Liver (tissue), 9 donors: ENCODE measurements around the gene PLCB1. TPM values are rescaled to one million over a fixed set of nuclear protein-coding genes. Genes with fewer than 3 reads are reported as not detected.

Source experiments
- DNase-seq: peaks from one replicate; pipeline ENCODE4 v3.0.0-alpha.2; 2017; ENCODE audit warnings: low spot score
- H3K27ac ChIP-seq, 2 donors: one replicate each; pipeline ENCODE4 v1.7.0; 2013; ENCODE audit warnings: inconsistent platforms in 2 of 2, low read length in 2 of 2, control low read depth in 1 of 2, low read depth in 1 of 2, mild to moderate bottlenecking in 1 of 2
- H3K27me3 ChIP-seq, 4 donors: one replicate each; pipeline versions ENCODE4 v1.6.1 to v1.7.0; 2013; ENCODE audit warnings: low read length in 3 of 4, inconsistent platforms in 1 of 4, mild to moderate bottlenecking in 1 of 4, moderate library complexity in 1 of 4; ENCODE audit not compliant: control insufficient read depth in 4 of 4, insufficient read depth in 4 of 4
- H3K36me3 ChIP-seq, 4 donors: one replicate each; pipeline versions ENCODE4 v1.6.1 to v1.7.0; 2013; ENCODE audit warnings: low read length in 3 of 4, mild to moderate bottlenecking in 3 of 4, low read depth in 1 of 4, moderate library complexity in 1 of 4; ENCODE audit not compliant: control insufficient read depth in 4 of 4, insufficient read depth in 3 of 4
- H3K4me1 ChIP-seq, 4 donors: one replicate each; pipeline versions ENCODE4 v1.6.1 to v1.7.0; 2013; ENCODE audit warnings: low read length in 3 of 4, mild to moderate bottlenecking in 3 of 4, moderate library complexity in 1 of 4; ENCODE audit not compliant: control insufficient read depth in 4 of 4, insufficient read depth in 4 of 4
- H3K4me3 ChIP-seq, 3 donors: one replicate each; pipeline versions ENCODE4 v1.6.1 to v1.7.0; 2013; ENCODE audit warnings: low read length in 3 of 3, control low read depth in 1 of 3, low read depth in 1 of 3, mild to moderate bottlenecking in 1 of 3
- H3K9ac ChIP-seq, 2 donors: one replicate each; pipeline ENCODE4 v1.7.0; 2013; ENCODE audit warnings: low read length in 2 of 2, mild to moderate bottlenecking in 2 of 2, moderate library complexity in 2 of 2, control low read depth in 1 of 2, low read depth in 1 of 2
- H3K9me3 ChIP-seq, 4 donors: one replicate each; pipeline versions ENCODE4 v1.6.1 to v1.7.0; 2013; ENCODE audit warnings: low read length in 3 of 4; ENCODE audit not compliant: control insufficient read depth in 4 of 4
- EGR1 ChIP-seq, 2 donors: IDR thresholded peaks; 2 replicates each; pipeline ENCODE4 v1.6.1; 2016 to 2018; ENCODE audit warnings: antibody characterized with exemption in 2 of 2, low read depth in 2 of 2
- FOXA1 ChIP-seq: IDR thresholded peaks from 2 replicates; pipeline ENCODE4 v1.6.1; 2016; ENCODE audit warnings: antibody characterized with exemption
- FOXA2 ChIP-seq: IDR thresholded peaks from 2 replicates; pipeline ENCODE4 v1.6.1; 2016; ENCODE audit warnings: antibody characterized with exemption
- GABPA ChIP-seq, 2 donors: IDR thresholded peaks in 1 of 2; conservative IDR thresholded peaks in 1 of 2; 2 replicates each; pipeline ENCODE4 v1.6.1; 2016; ENCODE audit warnings: antibody characterized with exemption in 2 of 2, mild to moderate bottlenecking in 1 of 2, moderate library complexity in 1 of 2
- HNF4A ChIP-seq, 2 donors: conservative IDR thresholded peaks; 2 replicates each; pipeline ENCODE4 v1.6.1; 2016; ENCODE audit warnings: antibody characterized with exemption in 2 of 2, mild to moderate bottlenecking in 2 of 2
- HNF4G ChIP-seq: IDR thresholded peaks from 2 replicates; pipeline ENCODE4 v1.6.1; 2016; ENCODE audit warnings: antibody characterized with exemption
- JUND ChIP-seq, 2 donors: IDR thresholded peaks; 2 replicates each; pipeline ENCODE4 v1.6.1; 2016; ENCODE audit warnings: antibody characterized with exemption in 2 of 2
- NR2F2 ChIP-seq: IDR thresholded peaks from 2 replicates; pipeline ENCODE4 v1.6.1; 2016; ENCODE audit warnings: antibody characterized with exemption
- RAD21 ChIP-seq, 2 donors: IDR thresholded peaks; 2 replicates each; pipeline ENCODE4 v1.6.1; 2016; ENCODE audit warnings: antibody characterized with exemption in 2 of 2, mild to moderate bottlenecking in 2 of 2
- RXRA ChIP-seq, 2 donors: IDR thresholded peaks; 2 replicates each; pipeline ENCODE4 v1.6.1; 2017 to 2018; ENCODE audit warnings: antibody characterized with exemption in 2 of 2, mild to moderate bottlenecking in 1 of 2
- SP1 ChIP-seq: IDR thresholded peaks from 2 replicates; pipeline ENCODE4 v1.6.1; 2018; ENCODE audit warnings: antibody characterized with exemption, mild to moderate bottlenecking
- TAF1 ChIP-seq: conservative IDR thresholded peaks from 2 replicates; pipeline ENCODE4 v1.6.1; 2016; ENCODE audit warnings: antibody characterized with exemption, mild to moderate bottlenecking
- YY1 ChIP-seq: IDR thresholded peaks from 2 replicates; pipeline ENCODE4 v1.6.1; 2016; ENCODE audit warnings: antibody characterized with exemption, mild to moderate bottlenecking
- WGBS: extraction: QIAGEN DNeasy Blood & Tissue Kit; methylation state at CpG from one replicate; pipeline ENCODE4 v1.1.7; 2013; 5-methylcytosine and 5-hydroxymethylcytosine counted together
- polyA plus RNA-seq, 2 donors: library from polyadenylated mRNA; stranded (reverse) in 1 of 2; unstranded in 1 of 2; fragments of 200-250 nt in 1 of 2; fragments of >200 nt in 1 of 2; fragmentation: Nextera tagmentation in 1 of 2; extraction: Ambion mirVana in 1 of 2; gene quantifications; one replicate each; pipeline versions ENCODE4 v1.2.1 to v1.2.3, GENCODE V29; 2013 to 2015
- total RNA-seq, 2 donors: library from RNA; depleted of rRNA; stranded (reverse); fragments of >200 nt; gene quantifications; one replicate each; pipeline ENCODE4 v1.2.3, GENCODE V29; 2014
- TF ChIP-seq, protein P1 (sequence below): IDR thresholded peaks from 2 replicates; pipeline ENCODE4 v1.6.1; 2016; ENCODE audit warnings: antibody characterized with exemption
- TF ChIP-seq, protein P2 (sequence below): fragments of 150-350 bp; IDR thresholded peaks from 2 replicates; pipeline ENCODE4 v1.5.1; 2017; ENCODE audit warnings: improper control_type of control experiment, low read depth, low read length; ENCODE audit not compliant: missing input control
- TF ChIP-seq, protein P3 (sequence below): IDR thresholded peaks from 2 replicates; pipeline ENCODE4 v1.6.1; 2016; ENCODE audit warnings: antibody characterized with exemption, mild to moderate bottlenecking
- TF ChIP-seq, protein P4 (sequence below): IDR thresholded peaks from 2 replicates; pipeline ENCODE4 v1.6.1; 2016; ENCODE audit warnings: antibody characterized with exemption
- donor health status: healthy.
- donor health status: healthy.
- donor health status: healthy.
- donor health status: healthy.
- donor health status: healthy.

Gene PLCB1
- total and polyA plus RNA-seq, 4 donors = 3.7 to 13.5 (median 5.9) TPM

DNA sequence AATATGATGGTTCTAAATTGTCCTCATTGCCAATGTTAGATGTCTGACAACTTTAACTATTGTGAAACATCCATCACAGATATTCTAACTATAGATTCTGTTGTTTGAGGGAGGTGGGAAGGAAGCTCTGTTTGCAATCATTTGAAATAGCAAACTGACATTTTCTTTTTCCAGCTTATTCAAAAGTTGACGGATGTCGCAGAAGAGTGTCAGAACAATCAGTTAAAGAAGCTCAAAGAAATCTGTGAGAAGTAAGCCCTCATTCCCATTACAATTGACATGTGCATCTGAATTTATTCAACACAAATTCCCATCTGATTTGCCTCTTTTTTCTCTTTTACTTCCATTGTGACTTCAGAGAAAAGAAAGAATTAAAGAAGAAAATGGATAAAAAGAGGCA lies 656.2 kb downstream of the PLCB1 start:
- no peaks in the 10 kb centered on the region for H3K27me3 ChIP-seq
- no peaks in the 10 kb centered on the region for H3K4me1 ChIP-seq
- H3K9ac ChIP-seq = no peak overlapping the region
- DNase-seq = no peak
- no peak for TF ChIP-seq RXRA (IDR thresholded peaks at IDR 0.05)
- no peak for TF ChIP-seq GABPA (IDR thresholded peaks at IDR 0.05 in 1 of 2, conservative IDR thresholded peaks at IDR 0.05 in 1 of 2)
- no peak for TF ChIP-seq HNF4G
- TF ChIP-seq FOXA2 = no peak
- TF ChIP-seq FOXA1 = no peak
- TF ChIP-seq TAF1 = no peak
- TF ChIP-seq JUND (IDR thresholded peaks at IDR 0.05) = no peak
- no peak for TF ChIP-seq EGR1 (IDR thresholded peaks at IDR 0.05; ENCODE audit: low read depth in 2 of 2)
- TF ChIP-seq, protein P1, sequence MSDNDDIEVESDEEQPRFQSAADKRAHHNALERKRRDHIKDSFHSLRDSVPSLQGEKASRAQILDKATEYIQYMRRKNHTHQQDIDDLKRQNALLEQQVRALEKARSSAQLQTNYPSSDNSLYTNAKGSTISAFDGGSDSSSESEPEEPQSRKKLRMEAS = no peak
- WGBS = 95% methylated on average over 2 of the region's 2 CpGs
- H3K9me3 ChIP-seq = no peaks in the 10 kb centered on the region
- no peaks in the 10 kb centered on the region for H3K36me3 ChIP-seq
- no peak overlapping the region for H3K4me3 ChIP-seq
- no peak overlapping the region for H3K27ac ChIP-seq

DNA sequence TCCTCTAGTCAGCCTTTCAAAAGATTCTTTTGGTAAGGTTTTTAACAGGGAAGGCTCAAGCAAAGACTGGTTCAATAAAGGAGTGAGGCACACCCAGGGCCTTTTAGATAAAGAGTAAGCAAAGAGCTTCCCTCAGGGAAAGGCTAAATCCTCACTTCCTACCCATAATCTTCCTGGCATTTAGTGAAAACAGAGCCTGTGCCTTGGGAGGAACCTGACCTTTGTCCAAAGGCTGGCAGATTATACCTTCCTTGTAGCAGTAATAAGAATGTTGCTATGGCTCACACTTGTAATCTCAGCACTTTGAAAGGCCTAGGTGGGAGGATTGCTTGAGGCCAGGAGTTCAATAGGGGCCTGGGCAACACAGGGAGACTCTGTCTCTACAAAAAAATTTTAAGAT lies 656.8 kb downstream of the PLCB1 start:
- no peak for DNase-seq
- Histone ChIP-seq H3K9me3 (no peaks in the 10 kb centered on the region), H3K4me3 (no peak overlapping the region), H3K9ac (no peak overlapping the region), H3K27me3 (no peaks in the 10 kb centered on the region), H3K36me3 (no peaks in the 10 kb centered on the region), H3K27ac (no peak overlapping the region), H3K4me1 (no peaks in the 10 kb centered on the region)
- TF ChIP-seq, protein P2, sequence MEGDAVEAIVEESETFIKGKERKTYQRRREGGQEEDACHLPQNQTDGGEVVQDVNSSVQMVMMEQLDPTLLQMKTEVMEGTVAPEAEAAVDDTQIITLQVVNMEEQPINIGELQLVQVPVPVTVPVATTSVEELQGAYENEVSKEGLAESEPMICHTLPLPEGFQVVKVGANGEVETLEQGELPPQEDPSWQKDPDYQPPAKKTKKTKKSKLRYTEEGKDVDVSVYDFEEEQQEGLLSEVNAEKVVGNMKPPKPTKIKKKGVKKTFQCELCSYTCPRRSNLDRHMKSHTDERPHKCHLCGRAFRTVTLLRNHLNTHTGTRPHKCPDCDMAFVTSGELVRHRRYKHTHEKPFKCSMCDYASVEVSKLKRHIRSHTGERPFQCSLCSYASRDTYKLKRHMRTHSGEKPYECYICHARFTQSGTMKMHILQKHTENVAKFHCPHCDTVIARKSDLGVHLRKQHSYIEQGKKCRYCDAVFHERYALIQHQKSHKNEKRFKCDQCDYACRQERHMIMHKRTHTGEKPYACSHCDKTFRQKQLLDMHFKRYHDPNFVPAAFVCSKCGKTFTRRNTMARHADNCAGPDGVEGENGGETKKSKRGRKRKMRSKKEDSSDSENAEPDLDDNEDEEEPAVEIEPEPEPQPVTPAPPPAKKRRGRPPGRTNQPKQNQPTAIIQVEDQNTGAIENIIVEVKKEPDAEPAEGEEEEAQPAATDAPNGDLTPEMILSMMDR = no peak
- TF ChIP-seq YY1 (no peak), JUND (IDR thresholded peaks at IDR 0.05) (no peak), RAD21 (IDR thresholded peaks at IDR 0.05) (no peak), NR2F2 (no peak), TAF1 (no peak), FOXA1 (no peak), EGR1 (IDR thresholded peaks at IDR 0.05; ENCODE audit: low read depth in 2 of 2) (no peak), FOXA2 (no peak), SP1 (no peak), GABPA (IDR thresholded peaks at IDR 0.05 in 1 of 2, conservative IDR thresholded peaks at IDR 0.05 in 1 of 2) (no peak), HNF4A (conservative IDR thresholded peaks at IDR 0.05) (no peak)
- TF ChIP-seq, protein P3, sequence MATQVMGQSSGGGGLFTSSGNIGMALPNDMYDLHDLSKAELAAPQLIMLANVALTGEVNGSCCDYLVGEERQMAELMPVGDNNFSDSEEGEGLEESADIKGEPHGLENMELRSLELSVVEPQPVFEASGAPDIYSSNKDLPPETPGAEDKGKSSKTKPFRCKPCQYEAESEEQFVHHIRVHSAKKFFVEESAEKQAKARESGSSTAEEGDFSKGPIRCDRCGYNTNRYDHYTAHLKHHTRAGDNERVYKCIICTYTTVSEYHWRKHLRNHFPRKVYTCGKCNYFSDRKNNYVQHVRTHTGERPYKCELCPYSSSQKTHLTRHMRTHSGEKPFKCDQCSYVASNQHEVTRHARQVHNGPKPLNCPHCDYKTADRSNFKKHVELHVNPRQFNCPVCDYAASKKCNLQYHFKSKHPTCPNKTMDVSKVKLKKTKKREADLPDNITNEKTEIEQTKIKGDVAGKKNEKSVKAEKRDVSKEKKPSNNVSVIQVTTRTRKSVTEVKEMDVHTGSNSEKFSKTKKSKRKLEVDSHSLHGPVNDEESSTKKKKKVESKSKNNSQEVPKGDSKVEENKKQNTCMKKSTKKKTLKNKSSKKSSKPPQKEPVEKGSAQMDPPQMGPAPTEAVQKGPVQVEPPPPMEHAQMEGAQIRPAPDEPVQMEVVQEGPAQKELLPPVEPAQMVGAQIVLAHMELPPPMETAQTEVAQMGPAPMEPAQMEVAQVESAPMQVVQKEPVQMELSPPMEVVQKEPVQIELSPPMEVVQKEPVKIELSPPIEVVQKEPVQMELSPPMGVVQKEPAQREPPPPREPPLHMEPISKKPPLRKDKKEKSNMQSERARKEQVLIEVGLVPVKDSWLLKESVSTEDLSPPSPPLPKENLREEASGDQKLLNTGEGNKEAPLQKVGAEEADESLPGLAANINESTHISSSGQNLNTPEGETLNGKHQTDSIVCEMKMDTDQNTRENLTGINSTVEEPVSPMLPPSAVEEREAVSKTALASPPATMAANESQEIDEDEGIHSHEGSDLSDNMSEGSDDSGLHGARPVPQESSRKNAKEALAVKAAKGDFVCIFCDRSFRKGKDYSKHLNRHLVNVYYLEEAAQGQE = no peak
- TF ChIP-seq, protein P4, sequence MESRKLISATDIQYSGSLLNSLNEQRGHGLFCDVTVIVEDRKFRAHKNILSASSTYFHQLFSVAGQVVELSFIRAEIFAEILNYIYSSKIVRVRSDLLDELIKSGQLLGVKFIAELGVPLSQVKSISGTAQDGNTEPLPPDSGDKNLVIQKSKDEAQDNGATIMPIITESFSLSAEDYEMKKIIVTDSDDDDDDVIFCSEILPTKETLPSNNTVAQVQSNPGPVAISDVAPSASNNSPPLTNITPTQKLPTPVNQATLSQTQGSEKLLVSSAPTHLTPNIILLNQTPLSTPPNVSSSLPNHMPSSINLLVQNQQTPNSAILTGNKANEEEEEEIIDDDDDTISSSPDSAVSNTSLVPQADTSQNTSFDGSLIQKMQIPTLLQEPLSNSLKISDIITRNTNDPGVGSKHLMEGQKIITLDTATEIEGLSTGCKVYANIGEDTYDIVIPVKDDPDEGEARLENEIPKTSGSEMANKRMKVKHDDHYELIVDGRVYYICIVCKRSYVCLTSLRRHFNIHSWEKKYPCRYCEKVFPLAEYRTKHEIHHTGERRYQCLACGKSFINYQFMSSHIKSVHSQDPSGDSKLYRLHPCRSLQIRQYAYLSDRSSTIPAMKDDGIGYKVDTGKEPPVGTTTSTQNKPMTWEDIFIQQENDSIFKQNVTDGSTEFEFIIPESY = no peak
